DOHH2 (cell line): Measurements from ENCODE around the gene EEFSEC.

ENCODE experiments used
- H3F3A ChIP-seq: fragments of 200-600 bp; sonication (generic), shearing (Covaris generic); 2 replicates; pipeline ENCODE4 v1.6.0; 2016; ENCODE audit warnings: antibody characterized with exemption, mild to moderate bottlenecking; ENCODE audit not compliant: control insufficient read depth, insufficient read depth
- H3K27ac ChIP-seq: fragments of 200-600 bp; sonication (generic); 2 replicates; pipeline ENCODE4 v1.5.1; 2014; ENCODE audit warnings: low read depth, mild to moderate bottlenecking, low read length, moderate library complexity
- H3K27me3 ChIP-seq: fragments of 200-600 bp; sonication (generic); 2 replicates; pipeline ENCODE4 v1.6.1; 2014; ENCODE audit warnings: mild to moderate bottlenecking, low read length, mixed read lengths; ENCODE audit not compliant: control insufficient read depth
- H3K36me3 ChIP-seq: fragments of 200-600 bp; sonication (generic); 2 replicates; pipeline ENCODE4 v1.6.1; 2014; ENCODE audit warnings: mild to moderate bottlenecking, low read length, moderate library complexity, mixed read lengths; ENCODE audit not compliant: control insufficient read depth
- H3K4me1 ChIP-seq: fragments of 200-600 bp; sonication (generic); 2 replicates; pipeline ENCODE4 v1.6.1; 2014; ENCODE audit warnings: mild to moderate bottlenecking, low read length, mixed read lengths; ENCODE audit not compliant: control insufficient read depth
- H3K4me2 ChIP-seq: fragments of 200-600 bp; sonication (generic); 2 replicates; pipeline ENCODE4 v1.6.0; 2014; ENCODE audit warnings: mild to moderate bottlenecking, low read length, moderate library complexity
- H3K4me3 ChIP-seq: fragments of 200-600 bp; sonication (generic); 2 replicates; pipeline ENCODE4 v1.5.1; 2014; ENCODE audit warnings: mild to moderate bottlenecking, low read length, mixed read lengths
- H3K79me2 ChIP-seq: fragments of 200-600 bp; sonication (generic); 2 replicates; pipeline ENCODE4 v1.6.1; 2014; ENCODE audit warnings: mild to moderate bottlenecking, low read length, mixed read lengths; ENCODE audit not compliant: control insufficient read depth
- H3K9me2 ChIP-seq: fragments of 200-600 bp; sonication (generic); replicated peaks from 2 replicates; pipeline ENCODE4 v1.6.1; 2014; ENCODE audit warnings: mild to moderate bottlenecking, low read length, mixed read lengths; ENCODE audit not compliant: control insufficient read depth
- H3K9me3 ChIP-seq: fragments of 200-600 bp; sonication (generic); 2 replicates; pipeline ENCODE4 v1.6.1; 2014; ENCODE audit warnings: antibody characterized with exemption, low read length, mixed read lengths; ENCODE audit not compliant: control insufficient read depth, insufficient read depth
- H4K20me1 ChIP-seq: fragments of 200-600 bp; sonication (generic); 2 replicates; pipeline ENCODE4 v1.6.0; 2014; ENCODE audit warnings: low read depth, mild to moderate bottlenecking, antibody characterized with exemption, low read length, moderate library complexity; ENCODE audit not compliant: control insufficient read depth, insufficient read depth
- EZH2phosphoT487 ChIP-seq: fragments of 200-600 bp; sonication (generic); IDR thresholded peaks from 2 replicates; pipeline ENCODE4 v1.6.1; 2017; ENCODE audit warnings: borderline replicate concordance, mild to moderate bottlenecking, antibody characterized with exemption, low read length, moderate library complexity, mixed read lengths
- TF ChIP-seq, protein P1 (sequence below): fragments of 200-600 bp; sonication (generic); IDR thresholded peaks from one replicate; pipeline ENCODE4 v1.5.1; 2014; ENCODE audit warnings: antibody characterized with exemption, mild to moderate bottlenecking, low read depth, low read length; ENCODE audit not compliant: poor library complexity, severe bottlenecking

The EEFSEC gene

GRCh38 chr3:128338536-128339330, 185.5 kb downstream of the EEFSEC start:
- Histone ChIP-seq H3K79me2 (no peaks in the 10 kb centered on the region), H3K4me3 (no peak overlapping the region), H3K27ac (no peak overlapping the region)

DNA sequence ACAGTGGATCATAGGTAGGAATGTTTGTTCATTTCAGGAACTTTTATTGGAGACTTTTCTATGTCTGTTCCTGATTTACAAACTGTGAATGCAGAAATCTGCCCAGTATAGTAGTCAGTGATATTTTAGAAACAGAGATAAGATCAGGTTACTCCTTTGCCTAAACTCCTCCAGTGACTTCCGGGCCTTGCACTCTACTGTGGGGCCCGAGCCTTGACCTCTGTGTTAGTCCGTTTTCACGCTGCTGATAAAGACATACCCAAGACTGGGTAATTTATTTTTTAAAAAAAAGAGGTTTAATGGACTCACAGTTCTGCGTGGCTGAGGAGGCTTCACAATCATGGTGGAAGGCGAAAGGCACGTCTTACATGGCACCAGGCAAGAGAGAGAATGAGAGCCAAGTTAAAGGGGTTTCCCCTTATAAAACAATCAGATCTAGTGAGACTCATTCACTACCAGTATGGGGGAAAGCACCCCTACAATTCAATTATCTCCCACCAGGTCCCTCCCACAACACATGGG, 186.3 kb downstream of the EEFSEC start:
- TF ChIP-seq, protein P1, sequence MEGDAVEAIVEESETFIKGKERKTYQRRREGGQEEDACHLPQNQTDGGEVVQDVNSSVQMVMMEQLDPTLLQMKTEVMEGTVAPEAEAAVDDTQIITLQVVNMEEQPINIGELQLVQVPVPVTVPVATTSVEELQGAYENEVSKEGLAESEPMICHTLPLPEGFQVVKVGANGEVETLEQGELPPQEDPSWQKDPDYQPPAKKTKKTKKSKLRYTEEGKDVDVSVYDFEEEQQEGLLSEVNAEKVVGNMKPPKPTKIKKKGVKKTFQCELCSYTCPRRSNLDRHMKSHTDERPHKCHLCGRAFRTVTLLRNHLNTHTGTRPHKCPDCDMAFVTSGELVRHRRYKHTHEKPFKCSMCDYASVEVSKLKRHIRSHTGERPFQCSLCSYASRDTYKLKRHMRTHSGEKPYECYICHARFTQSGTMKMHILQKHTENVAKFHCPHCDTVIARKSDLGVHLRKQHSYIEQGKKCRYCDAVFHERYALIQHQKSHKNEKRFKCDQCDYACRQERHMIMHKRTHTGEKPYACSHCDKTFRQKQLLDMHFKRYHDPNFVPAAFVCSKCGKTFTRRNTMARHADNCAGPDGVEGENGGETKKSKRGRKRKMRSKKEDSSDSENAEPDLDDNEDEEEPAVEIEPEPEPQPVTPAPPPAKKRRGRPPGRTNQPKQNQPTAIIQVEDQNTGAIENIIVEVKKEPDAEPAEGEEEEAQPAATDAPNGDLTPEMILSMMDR: no peak
- no peak for TF ChIP-seq EZH2phosphoT487
- Histone ChIP-seq H3F3A (no peaks in the 10 kb centered on the region), H4K20me1 (no peaks in the 10 kb centered on the region), H3K27me3 (no peaks in the 10 kb centered on the region), H3K36me3 (peaks cover 7% of the 10 kb centered on the region; the same call in 1 of the 2 replicates), H3K9me2 (no peaks in the 10 kb centered on the region), H3K79me2 (no peaks in the 10 kb centered on the region), H3K9me3 (no peaks in the 10 kb centered on the region), H3K4me2 (no peak overlapping the region), H3K4me3 (no peak overlapping the region), H3K27ac (no peak overlapping the region), H3K4me1 (no peaks in the 10 kb centered on the region)

More at GRCh38 chr3:128338536-128339330, 185.5 kb downstream of the EEFSEC start:
- Histone ChIP-seq H3K27me3 (no peaks in the 10 kb centered on the region), H4K20me1 (no peaks in the 10 kb centered on the region), H3K9me3 (no peaks in the 10 kb centered on the region), H3K4me2 (no peak overlapping the region), H3K9me2 (no peaks in the 10 kb centered on the region), H3K36me3 (peaks cover 7% of the 10 kb centered on the region; the same call in 1 of the 2 replicates), H3F3A (no peaks in the 10 kb centered on the region), H3K4me1 (no peaks in the 10 kb centered on the region)
- TF ChIP-seq, protein P1: no peak

GRCh38 chr3:128340198-128340903, 187.1 kb downstream of the EEFSEC start:
- no peaks in the 10 kb centered on the region for H3K27me3 ChIP-seq
- no peak overlapping the region for H3K4me3 ChIP-seq
- H3K4me1 ChIP-seq: no peaks in the 10 kb centered on the region
- H3K36me3 ChIP-seq: peaks cover 7% of the 10 kb centered on the region; the same call in 1 of the 2 replicates
- no peaks in the 10 kb centered on the region for H3F3A ChIP-seq
- H3K9me2 ChIP-seq: no peaks in the 10 kb centered on the region
- no peaks in the 10 kb centered on the region for H3K79me2 ChIP-seq
- H3K4me2 ChIP-seq: no peak overlapping the region
- TF ChIP-seq, protein P1: no peak
- no peak for TF ChIP-seq EZH2phosphoT487
- H3K27ac ChIP-seq: no peak overlapping the region
- no peaks in the 10 kb centered on the region for H3K9me3 ChIP-seq
- H4K20me1 ChIP-seq: no peaks in the 10 kb centered on the region
